ENCODE measurements around the gene SMIM15. TPM values are rescaled to one million over a fixed set of nuclear protein-coding genes. Genes with fewer than 3 reads are reported as not detected.

Gene SMIM15
- polyA plus RNA-seq, 12 donors = 31.4 to 59.3 (median 37.6) TPM; not detected in 1

Other genes starting within 250 kb of the SMIM15 start
- gene ERCC8, start 217.4 kb downstream of the SMIM15 start, polyA plus RNA-seq (ENCODE audit: insufficient read length in 12 of 12) = 10 to 100 TPM in 10 of 12 donors, 1 to 10 TPM in 1, not detected in 1; 7.8 to 18.6 (median 15.8) TPM
- 10 to 100 TPM in 11 of 12 donors, not detected in 1; 22.1 to 72.3 (median 30.6) TPM for gene NDUFAF2, start 217.3 kb downstream of the SMIM15 start, polyA plus RNA-seq (ENCODE audit: insufficient read length in 12 of 12)
- gene ZSWIM6, start 169.8 kb upstream of the SMIM15 start, polyA plus RNA-seq (ENCODE audit: insufficient read length in 12 of 12) = 10 to 100 TPM in 5 of 12 donors, 1 to 10 TPM in 6, not detected in 1; 6.4 to 16.5 (median 9.9) TPM

All from muscle of arm (tissue), 12 donors.